GM18511 (cell line): ENCODE measurements around the gene TMEM119.

Experiments
- ATAC-seq: cut with Tn5 transposase; IDR thresholded peaks from one replicate; pipeline ENCODE4 v1.9.1; 2021; ENCODE audit warnings: mild to moderate bottlenecking, moderate library complexity; ENCODE audit not compliant: unreplicated experiment

TMEM119 gene

GRCh38 chr12:108542320-108542719, 55.6 kb downstream of the TMEM119 start:
- ATAC-seq = no peak
